Liver (tissue), 3 donors: ENCODE results near the gene SMARCA1.

Experiments used
- EGR1 ChIP-seq, 2 donors: IDR thresholded peaks; 2 replicates each; pipeline ENCODE4 v1.6.1; 2016 to 2018; ENCODE audit warnings: antibody characterized with exemption in 2 of 2, low read depth in 2 of 2
- GABPA ChIP-seq, 2 donors: IDR thresholded peaks in 1 of 2; conservative IDR thresholded peaks in 1 of 2; 2 replicates each; pipeline ENCODE4 v1.6.1; 2016; ENCODE audit warnings: antibody characterized with exemption in 2 of 2, mild to moderate bottlenecking in 1 of 2, moderate library complexity in 1 of 2
- HNF4G ChIP-seq: IDR thresholded peaks from 2 replicates; pipeline ENCODE4 v1.6.1; 2016; ENCODE audit warnings: antibody characterized with exemption
- JUND ChIP-seq, 2 donors: IDR thresholded peaks; 2 replicates each; pipeline ENCODE4 v1.6.1; 2016; ENCODE audit warnings: antibody characterized with exemption in 2 of 2
- NR2F2 ChIP-seq: IDR thresholded peaks from 2 replicates; pipeline ENCODE4 v1.6.1; 2016; ENCODE audit warnings: antibody characterized with exemption
- RAD21 ChIP-seq, 2 donors: IDR thresholded peaks; 2 replicates each; pipeline ENCODE4 v1.6.1; 2016; ENCODE audit warnings: antibody characterized with exemption in 2 of 2, mild to moderate bottlenecking in 2 of 2
- SP1 ChIP-seq: IDR thresholded peaks from 2 replicates; pipeline ENCODE4 v1.6.1; 2018; ENCODE audit warnings: antibody characterized with exemption, mild to moderate bottlenecking
- TAF1 ChIP-seq: conservative IDR thresholded peaks from 2 replicates; pipeline ENCODE4 v1.6.1; 2016; ENCODE audit warnings: antibody characterized with exemption, mild to moderate bottlenecking
- YY1 ChIP-seq: IDR thresholded peaks from 2 replicates; pipeline ENCODE4 v1.6.1; 2016; ENCODE audit warnings: antibody characterized with exemption, mild to moderate bottlenecking
- TF ChIP-seq, protein P1 (sequence below): fragments of 150-350 bp; IDR thresholded peaks from 2 replicates; pipeline ENCODE4 v1.5.1; 2017; ENCODE audit warnings: improper control_type of control experiment, low read depth, low read length; ENCODE audit not compliant: missing input control
- TF ChIP-seq, protein P2 (sequence below): IDR thresholded peaks from 2 replicates; pipeline ENCODE4 v1.6.1; 2016; ENCODE audit warnings: antibody characterized with exemption
- TF ChIP-seq, protein P3 (sequence below): IDR thresholded peaks from 2 replicates; pipeline ENCODE4 v1.6.1; 2016; ENCODE audit warnings: antibody characterized with exemption
- donor health status: healthy.
- donor health status: healthy.

DNA sequence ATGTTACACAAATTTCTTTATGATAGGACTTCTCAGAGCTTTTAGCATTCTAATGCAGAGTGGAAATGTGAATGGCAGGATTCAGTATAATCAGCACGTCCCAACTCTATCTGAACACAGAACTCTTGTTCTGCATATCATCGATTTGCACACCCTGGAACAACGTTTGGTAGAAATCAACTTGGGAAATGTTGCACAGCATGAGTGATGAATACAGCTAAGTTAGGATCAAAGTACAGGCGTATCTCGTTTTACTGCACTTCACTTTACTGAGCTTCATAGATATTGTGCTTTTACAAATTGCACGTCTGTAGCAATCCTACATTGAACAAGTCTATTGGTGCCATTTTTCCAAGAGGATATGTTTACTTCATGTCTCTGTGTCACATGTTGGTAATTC, 70.8 kb downstream of the SMARCA1 start:
- TF ChIP-seq JUND (IDR thresholded peaks at IDR 0.05) (no peak), TAF1 (no peak), SP1 (no peak), RAD21 (IDR thresholded peaks at IDR 0.05) (no peak), GABPA (IDR thresholded peaks at IDR 0.05 in 1 of 2, conservative IDR thresholded peaks at IDR 0.05 in 1 of 2) (no peak), YY1 (no peak), HNF4G (no peak), NR2F2 (no peak), EGR1 (IDR thresholded peaks at IDR 0.05; ENCODE audit: low read depth in 2 of 2) (no peak)
- TF ChIP-seq, protein P1, sequence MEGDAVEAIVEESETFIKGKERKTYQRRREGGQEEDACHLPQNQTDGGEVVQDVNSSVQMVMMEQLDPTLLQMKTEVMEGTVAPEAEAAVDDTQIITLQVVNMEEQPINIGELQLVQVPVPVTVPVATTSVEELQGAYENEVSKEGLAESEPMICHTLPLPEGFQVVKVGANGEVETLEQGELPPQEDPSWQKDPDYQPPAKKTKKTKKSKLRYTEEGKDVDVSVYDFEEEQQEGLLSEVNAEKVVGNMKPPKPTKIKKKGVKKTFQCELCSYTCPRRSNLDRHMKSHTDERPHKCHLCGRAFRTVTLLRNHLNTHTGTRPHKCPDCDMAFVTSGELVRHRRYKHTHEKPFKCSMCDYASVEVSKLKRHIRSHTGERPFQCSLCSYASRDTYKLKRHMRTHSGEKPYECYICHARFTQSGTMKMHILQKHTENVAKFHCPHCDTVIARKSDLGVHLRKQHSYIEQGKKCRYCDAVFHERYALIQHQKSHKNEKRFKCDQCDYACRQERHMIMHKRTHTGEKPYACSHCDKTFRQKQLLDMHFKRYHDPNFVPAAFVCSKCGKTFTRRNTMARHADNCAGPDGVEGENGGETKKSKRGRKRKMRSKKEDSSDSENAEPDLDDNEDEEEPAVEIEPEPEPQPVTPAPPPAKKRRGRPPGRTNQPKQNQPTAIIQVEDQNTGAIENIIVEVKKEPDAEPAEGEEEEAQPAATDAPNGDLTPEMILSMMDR: no peak
- TF ChIP-seq, protein P2, sequence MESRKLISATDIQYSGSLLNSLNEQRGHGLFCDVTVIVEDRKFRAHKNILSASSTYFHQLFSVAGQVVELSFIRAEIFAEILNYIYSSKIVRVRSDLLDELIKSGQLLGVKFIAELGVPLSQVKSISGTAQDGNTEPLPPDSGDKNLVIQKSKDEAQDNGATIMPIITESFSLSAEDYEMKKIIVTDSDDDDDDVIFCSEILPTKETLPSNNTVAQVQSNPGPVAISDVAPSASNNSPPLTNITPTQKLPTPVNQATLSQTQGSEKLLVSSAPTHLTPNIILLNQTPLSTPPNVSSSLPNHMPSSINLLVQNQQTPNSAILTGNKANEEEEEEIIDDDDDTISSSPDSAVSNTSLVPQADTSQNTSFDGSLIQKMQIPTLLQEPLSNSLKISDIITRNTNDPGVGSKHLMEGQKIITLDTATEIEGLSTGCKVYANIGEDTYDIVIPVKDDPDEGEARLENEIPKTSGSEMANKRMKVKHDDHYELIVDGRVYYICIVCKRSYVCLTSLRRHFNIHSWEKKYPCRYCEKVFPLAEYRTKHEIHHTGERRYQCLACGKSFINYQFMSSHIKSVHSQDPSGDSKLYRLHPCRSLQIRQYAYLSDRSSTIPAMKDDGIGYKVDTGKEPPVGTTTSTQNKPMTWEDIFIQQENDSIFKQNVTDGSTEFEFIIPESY: no peak
- TF ChIP-seq, protein P3, sequence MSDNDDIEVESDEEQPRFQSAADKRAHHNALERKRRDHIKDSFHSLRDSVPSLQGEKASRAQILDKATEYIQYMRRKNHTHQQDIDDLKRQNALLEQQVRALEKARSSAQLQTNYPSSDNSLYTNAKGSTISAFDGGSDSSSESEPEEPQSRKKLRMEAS: no peak
